ENCODE results near the gene DMAC2.
A peak's percentile ranks its signal among the peaks of the same experiment; 100 is the strongest.
"Not testable (repeated sequence)": the region's sequence is repeated elsewhere in the genome, so short reads cannot be mapped to it uniquely, and the experiment has no call there.

The DMAC2 gene

DNA sequence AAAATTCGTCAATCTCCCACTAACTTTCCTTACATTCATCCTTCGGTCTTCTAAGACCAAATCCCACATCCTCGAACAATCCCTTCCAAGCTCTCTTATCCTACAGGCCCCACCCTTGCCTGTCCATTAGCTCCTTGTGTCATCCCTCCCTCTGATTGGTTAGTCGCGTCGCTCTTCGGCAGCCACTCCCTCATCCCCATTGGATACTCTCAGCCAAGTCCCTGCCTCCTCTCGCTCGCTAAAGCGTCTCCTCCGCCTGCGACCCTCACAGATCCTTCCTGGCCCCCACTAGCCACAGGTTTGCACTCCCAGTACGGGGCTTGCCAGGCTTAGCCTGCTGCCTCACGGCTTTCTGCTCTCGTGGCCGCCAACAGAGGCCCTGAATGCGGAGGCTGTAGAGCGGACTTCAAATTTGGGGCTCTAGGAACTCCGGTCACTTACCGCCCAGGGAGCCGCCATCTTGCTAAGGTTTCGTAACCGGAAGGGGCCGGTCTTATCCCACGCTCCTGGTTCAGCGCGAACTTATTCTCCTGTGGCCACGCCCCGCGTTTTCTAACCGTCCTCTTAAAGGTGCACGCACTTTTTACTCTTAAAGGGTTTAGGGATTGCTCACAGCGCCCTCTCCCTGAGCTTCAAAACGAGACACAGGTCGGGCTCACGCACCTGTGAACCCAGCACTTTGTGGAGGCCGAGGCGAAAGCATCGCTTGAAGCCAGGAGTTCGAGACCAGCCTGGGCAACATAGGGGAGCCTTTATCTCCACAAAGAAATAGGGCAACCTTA is at the start of gene DMAC2:
Gene DMAC2, minus strand, starts transcription at position 472 of the 782 bp plus-strand sequence. Its CDS starts 13 bp downstream, at position 459.
- Histone ChIP-seq H3K27ac (ENCODE audit: low read depth, low read length) (peak within 1 kb of the TSS; percentile 98), H3K36me3 (ENCODE audit: control insufficient read depth in 5 of 5, insufficient read depth in 5 of 5, low read length in 5 of 5) (peaks cover 0 to 15% (median 11%) of the 10 kb centered on the region in 5 donors), H3K9me3 (ENCODE audit: control insufficient read depth in 5 of 5, low read length in 5 of 5) (no peaks in the 10 kb centered on the region), H3K4me3 (ENCODE audit: low read depth in 1 of 5, low read length in 5 of 5) (peak within 1 kb of the TSS; percentile 77 to 99 (median 90)), H3K27me3 (ENCODE audit: control insufficient read depth in 5 of 5, insufficient read depth in 4 of 5, low read length in 5 of 5) (peaks cover 0 to 15% (median 0%) of the 10 kb centered on the region in 5 donors), H3K9ac (ENCODE audit: low read length in 5 of 5) (peak within 1 kb of the TSS; percentile 77 to 95 (median 79)), H3K4me1 (ENCODE audit: control insufficient read depth in 5 of 5, insufficient read depth in 5 of 5, low read length in 5 of 5) (peaks cover 7 to 15% (median 9%) of the 10 kb centered on the region in 5 donors)

GRCh38 chr19:41486953-41487352 is 47.2 kb upstream of the DMAC2 start:
- not testable (repeated sequence) for H3K4me1 ChIP-seq (ENCODE audit: control insufficient read depth in 5 of 5, insufficient read depth in 5 of 5, low read length in 5 of 5)

GRCh38 chr19:41484822-41485221 is 45.1 kb upstream of the DMAC2 start:
- Histone ChIP-seq H3K36me3 (ENCODE audit: control insufficient read depth in 5 of 5, insufficient read depth in 5 of 5, low read length in 5 of 5) (peaks cover 0 to 3% (median 0%) of the 10 kb centered on the region in 5 donors), H3K27ac (ENCODE audit: low read depth, low read length) (no peak overlapping the region), H3K9me3 (ENCODE audit: control insufficient read depth in 5 of 5, low read length in 5 of 5) (peaks cover 0 to 11% (median 8%) of the 10 kb centered on the region in 5 donors), H3K9ac (ENCODE audit: low read length in 5 of 5) (no peak overlapping the region), H3K27me3 (ENCODE audit: control insufficient read depth in 5 of 5, insufficient read depth in 4 of 5, low read length in 5 of 5) (peaks cover 0 to 20% (median 10%) of the 10 kb centered on the region in 5 donors), H3K4me3 (ENCODE audit: low read depth in 1 of 5, low read length in 5 of 5) (no peak overlapping the region), H3K4me1 (ENCODE audit: control insufficient read depth in 5 of 5, insufficient read depth in 5 of 5, low read length in 5 of 5) (peaks cover 0 to 23% (median 2%) of the 10 kb centered on the region in 5 donors)

More at GRCh38 chr19:41486953-41487352, 47.2 kb upstream of the DMAC2 start:
- H3K9ac ChIP-seq (ENCODE audit: low read length in 5 of 5); H3K4me3 ChIP-seq (ENCODE audit: low read depth in 1 of 5, low read length in 5 of 5); H3K36me3 ChIP-seq (ENCODE audit: control insufficient read depth in 5 of 5, insufficient read depth in 5 of 5, low read length in 5 of 5); H3K27ac ChIP-seq (ENCODE audit: low read depth, low read length): not testable (repeated sequence)
- H3K9me3 ChIP-seq (ENCODE audit: control insufficient read depth in 5 of 5, low read length in 5 of 5), result peaks cover 0 to 11% (median 8%) of the 10 kb centered on the region in 5 donors
- H3K27me3 ChIP-seq (ENCODE audit: control insufficient read depth in 5 of 5, insufficient read depth in 4 of 5, low read length in 5 of 5), result peaks cover 0 to 16% (median 5%) of the 10 kb centered on the region in 5 donors

DNA sequence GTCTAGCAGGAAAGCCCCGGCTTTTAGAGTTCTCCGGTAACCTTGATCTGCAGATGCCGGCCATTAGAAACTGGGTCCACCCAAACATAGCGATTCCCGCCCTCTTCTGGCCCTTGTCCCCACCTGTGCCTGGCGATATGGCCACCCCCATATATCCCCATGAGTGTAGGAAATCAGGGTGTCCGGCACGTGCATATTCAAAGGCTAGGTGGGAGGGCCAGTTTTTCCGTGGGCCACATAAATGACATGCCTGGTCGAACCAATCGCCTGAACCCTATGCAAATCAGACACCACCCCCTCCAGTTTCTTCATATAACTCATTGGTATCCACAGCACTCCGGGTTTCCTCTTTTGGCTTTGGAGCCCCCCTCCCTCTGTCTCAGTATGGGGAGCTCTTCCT is 40.6 kb upstream of the DMAC2 start:
- peaks cover 0 to 13% (median 11%) of the 10 kb centered on the region in 5 donors for H3K27me3 ChIP-seq (ENCODE audit: control insufficient read depth in 5 of 5, insufficient read depth in 4 of 5, low read length in 5 of 5)

DNA sequence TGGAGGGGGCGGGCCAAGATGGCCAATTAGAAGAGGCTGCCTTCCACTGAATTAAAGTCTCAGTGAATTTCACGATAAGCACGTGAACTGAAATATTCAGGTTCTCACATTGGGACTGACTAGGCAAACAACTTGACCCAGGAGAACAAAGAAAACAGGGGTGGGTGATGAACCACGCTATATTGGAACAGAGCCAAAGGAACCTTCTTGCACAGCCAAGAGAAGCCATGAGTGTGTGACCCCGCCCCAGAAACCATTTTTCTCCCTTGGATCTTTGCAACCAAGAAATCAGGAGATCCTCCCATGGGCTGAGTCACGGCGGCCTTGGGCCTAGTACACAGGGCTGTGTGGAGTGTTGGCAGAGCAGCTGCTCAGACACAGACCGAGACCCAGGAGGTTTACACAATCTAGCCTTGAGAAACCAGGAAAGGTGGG is 40.1 kb upstream of the DMAC2 start:
- peak overlapping the region; percentile 59 for H3K27ac ChIP-seq (ENCODE audit: low read depth, low read length)
- no peaks in the 10 kb centered on the region for H3K9me3 ChIP-seq (ENCODE audit: control insufficient read depth in 5 of 5, low read length in 5 of 5)
- H3K27me3 ChIP-seq (ENCODE audit: control insufficient read depth in 5 of 5, insufficient read depth in 4 of 5, low read length in 5 of 5), result peaks cover 4 to 12% (median 11%) of the 10 kb centered on the region in 5 donors
- peak overlapping the region in 1 of 5 donors; percentile 48 for H3K9ac ChIP-seq (ENCODE audit: low read length in 5 of 5)
- peaks cover 0 to 47% (median 3%) of the 10 kb centered on the region in 5 donors for H3K4me1 ChIP-seq (ENCODE audit: control insufficient read depth in 5 of 5, insufficient read depth in 5 of 5, low read length in 5 of 5)
- peak overlapping the region in 1 of 5 donors; percentile 13 for H3K4me3 ChIP-seq (ENCODE audit: low read depth in 1 of 5, low read length in 5 of 5)
- H3K36me3 ChIP-seq (ENCODE audit: control insufficient read depth in 5 of 5, insufficient read depth in 5 of 5, low read length in 5 of 5), result peaks cover 0 to 3% (median 0%) of the 10 kb centered on the region in 5 donors

More for the DNA sequence above, 40.6 kb upstream of the DMAC2 start:
- peak overlapping the region in 3 of 5 donors; percentile 6 to 19 (median 17) for H3K4me3 ChIP-seq (ENCODE audit: low read depth in 1 of 5, low read length in 5 of 5)
- peaks cover 0 to 47% (median 3%) of the 10 kb centered on the region in 5 donors for H3K4me1 ChIP-seq (ENCODE audit: control insufficient read depth in 5 of 5, insufficient read depth in 5 of 5, low read length in 5 of 5)
- peaks cover 0 to 3% (median 0%) of the 10 kb centered on the region in 5 donors for H3K36me3 ChIP-seq (ENCODE audit: control insufficient read depth in 5 of 5, insufficient read depth in 5 of 5, low read length in 5 of 5)
- H3K9ac ChIP-seq (ENCODE audit: low read length in 5 of 5), result peak overlapping the region in 1 of 5 donors; percentile 10
- peak overlapping the region; percentile 59 for H3K27ac ChIP-seq (ENCODE audit: low read depth, low read length)
- no peaks in the 10 kb centered on the region for H3K9me3 ChIP-seq (ENCODE audit: control insufficient read depth in 5 of 5, low read length in 5 of 5)

GRCh38 chr19:41478875-41479756 is 39.4 kb upstream of the DMAC2 start:
- peak overlapping the region in 3 of 5 donors; percentile 28 to 55 (median 44) for H3K4me3 ChIP-seq (ENCODE audit: low read depth in 1 of 5, low read length in 5 of 5)
- H3K27me3 ChIP-seq (ENCODE audit: control insufficient read depth in 5 of 5, insufficient read depth in 4 of 5, low read length in 5 of 5), result peaks cover 4 to 14% (median 12%) of the 10 kb centered on the region in 5 donors
- H3K36me3 ChIP-seq (ENCODE audit: control insufficient read depth in 5 of 5, insufficient read depth in 5 of 5, low read length in 5 of 5), result peaks cover 0 to 3% (median 0%) of the 10 kb centered on the region in 5 donors

GRCh38 chr19:41478171-41478570 is 38.5 kb upstream of the DMAC2 start:
- Histone ChIP-seq H3K27ac (ENCODE audit: low read depth, low read length) (peak overlapping the region; percentile 59), H3K36me3 (ENCODE audit: control insufficient read depth in 5 of 5, insufficient read depth in 5 of 5, low read length in 5 of 5) (peaks cover 0 to 3% (median 0%) of the 10 kb centered on the region in 5 donors), H3K4me1 (ENCODE audit: control insufficient read depth in 5 of 5, insufficient read depth in 5 of 5, low read length in 5 of 5) (peaks cover 0 to 47% (median 3%) of the 10 kb centered on the region in 5 donors), H3K27me3 (ENCODE audit: control insufficient read depth in 5 of 5, insufficient read depth in 4 of 5, low read length in 5 of 5) (peaks cover 4 to 20% (median 12%) of the 10 kb centered on the region in 5 donors), H3K9ac (ENCODE audit: low read length in 5 of 5) (no peak overlapping the region), H3K9me3 (ENCODE audit: control insufficient read depth in 5 of 5, low read length in 5 of 5) (no peaks in the 10 kb centered on the region), H3K4me3 (ENCODE audit: low read depth in 1 of 5, low read length in 5 of 5) (peak overlapping the region in 3 of 5 donors; percentile 28 to 55 (median 44))

More at GRCh38 chr19:41478875-41479756, 39.4 kb upstream of the DMAC2 start:
- Histone ChIP-seq H3K9me3 (ENCODE audit: control insufficient read depth in 5 of 5, low read length in 5 of 5) (no peaks in the 10 kb centered on the region), H3K27ac (ENCODE audit: low read depth, low read length) (peak overlapping the region; percentile 59), H3K9ac (ENCODE audit: low read length in 5 of 5) (no peak overlapping the region), H3K4me1 (ENCODE audit: control insufficient read depth in 5 of 5, insufficient read depth in 5 of 5, low read length in 5 of 5) (peaks cover 0 to 47% (median 3%) of the 10 kb centered on the region in 5 donors)

DNA sequence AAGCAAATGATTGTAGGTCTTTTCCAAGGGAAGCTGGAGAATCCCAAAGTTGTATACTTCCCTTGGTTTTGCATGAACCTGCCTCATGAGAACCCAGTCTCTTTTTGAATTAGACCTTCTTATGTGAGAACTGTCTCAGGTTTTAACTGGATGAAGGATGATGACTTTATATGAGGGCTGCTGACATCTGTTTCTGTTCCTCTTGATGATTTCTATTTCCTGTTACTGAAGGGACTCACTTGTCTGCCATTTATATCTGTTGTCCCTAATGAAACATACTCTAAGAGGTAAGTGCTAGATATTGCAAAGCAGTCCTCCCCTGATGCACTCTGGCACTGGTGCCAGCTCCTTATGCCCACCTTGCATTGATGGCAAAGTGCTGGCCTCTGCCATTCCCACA is 36.9 kb upstream of the DMAC2 start:
- Histone ChIP-seq H3K36me3 (ENCODE audit: control insufficient read depth in 5 of 5, insufficient read depth in 5 of 5, low read length in 5 of 5) (peaks cover 0 to 3% (median 0%) of the 10 kb centered on the region in 5 donors), H3K9ac (ENCODE audit: low read length in 5 of 5) (no peak overlapping the region), H3K4me1 (ENCODE audit: control insufficient read depth in 5 of 5, insufficient read depth in 5 of 5, low read length in 5 of 5) (peaks cover 0 to 38% (median 3%) of the 10 kb centered on the region in 5 donors), H3K9me3 (ENCODE audit: control insufficient read depth in 5 of 5, low read length in 5 of 5) (no peaks in the 10 kb centered on the region), H3K27ac (ENCODE audit: low read depth, low read length) (no peak overlapping the region), H3K27me3 (ENCODE audit: control insufficient read depth in 5 of 5, insufficient read depth in 4 of 5, low read length in 5 of 5) (peaks cover 0 to 21% (median 8%) of the 10 kb centered on the region in 5 donors), H3K4me3 (ENCODE audit: low read depth in 1 of 5, low read length in 5 of 5) (no peak overlapping the region)
